NCI-H2107 (cell line): ENCODE results near the gene SPATA46.
A peak's percentile ranks its signal among the peaks of the same experiment; 100 is the strongest.
"Not testable (repeated sequence)": the region's sequence is repeated elsewhere in the genome, so short reads cannot be mapped to it uniquely, and the experiment has no call there.

Source experiments
- DNase-seq: peaks from one replicate; lab custom pipeline; 2025; lab: John Stamatoyannopoulos, UW

SPATA46 gene

GRCh38 chr1:162353702-162354101, 23.0 kb downstream of the SPATA46 start:
- DNase-seq: no peak

DNA sequence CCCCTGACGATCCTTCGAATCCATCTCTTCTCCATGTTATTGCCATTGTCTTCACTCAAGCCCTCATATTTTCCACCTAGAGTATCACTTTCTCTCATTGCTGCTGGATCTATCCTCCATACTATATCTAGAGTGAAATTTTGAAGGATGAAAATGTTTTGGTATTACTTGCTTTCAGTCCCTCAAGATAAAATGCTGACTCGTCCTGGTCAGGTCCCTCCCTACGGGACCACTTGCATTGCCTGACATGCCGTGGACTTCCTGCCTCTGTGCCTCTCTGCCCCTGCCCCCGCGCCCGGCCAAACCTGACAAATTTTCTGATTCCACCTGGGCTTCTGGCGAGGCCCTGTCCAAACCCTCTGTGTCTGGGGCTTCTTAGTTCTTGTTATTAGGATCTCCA, 23.6 kb downstream of the SPATA46 start:
- no peak for DNase-seq

DNA sequence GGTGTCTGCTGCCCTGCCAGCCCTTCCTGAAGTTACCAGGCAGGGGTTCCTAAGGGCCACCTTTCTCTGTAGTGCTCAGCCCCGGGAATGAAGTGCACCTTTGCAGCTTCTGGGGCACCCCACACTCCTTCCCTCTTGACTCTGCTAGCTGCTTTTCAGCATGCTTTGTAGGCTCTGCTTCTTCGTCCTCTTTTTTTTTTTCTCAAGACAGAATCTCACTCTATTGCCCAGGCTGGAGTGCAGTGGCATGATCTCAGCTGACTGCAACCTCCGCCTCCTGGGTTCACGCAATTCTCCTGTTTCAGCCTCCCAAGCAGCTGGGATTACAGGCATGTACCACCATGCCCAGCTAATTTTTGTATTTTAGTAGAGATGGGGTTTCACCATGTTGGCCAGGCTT, 24.8 kb downstream of the SPATA46 start:
- DNase-seq: not testable (repeated sequence)

DNA sequence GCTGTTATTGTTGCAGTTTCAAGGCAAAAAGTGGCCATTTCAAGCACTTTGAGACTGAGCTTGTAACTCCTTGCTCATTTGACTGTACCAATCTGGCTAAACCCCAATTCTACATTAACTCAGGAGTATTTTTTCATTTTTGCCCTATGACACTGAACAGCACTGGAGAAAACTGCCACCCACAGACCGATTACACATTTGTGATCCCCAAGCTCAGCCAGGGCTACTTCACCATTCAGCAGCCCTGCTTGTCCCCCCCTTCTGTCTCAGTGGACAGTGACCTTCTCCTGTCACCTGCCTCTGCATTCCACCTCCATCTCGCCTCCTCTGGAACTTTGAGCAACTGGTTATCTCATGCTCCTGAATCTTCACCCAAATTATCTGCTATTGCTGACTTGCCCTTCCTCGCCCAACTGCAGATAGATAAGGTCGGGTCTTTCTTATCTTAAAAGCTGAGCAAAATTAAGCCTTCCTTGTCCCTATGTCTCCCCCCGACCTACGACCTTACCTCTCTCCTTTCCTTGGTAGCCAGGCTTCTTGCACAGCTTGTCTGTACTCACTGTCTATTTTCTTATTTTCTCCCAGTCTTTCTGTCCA, 25.3 kb downstream of the SPATA46 start:
- no peak for DNase-seq

DNA sequence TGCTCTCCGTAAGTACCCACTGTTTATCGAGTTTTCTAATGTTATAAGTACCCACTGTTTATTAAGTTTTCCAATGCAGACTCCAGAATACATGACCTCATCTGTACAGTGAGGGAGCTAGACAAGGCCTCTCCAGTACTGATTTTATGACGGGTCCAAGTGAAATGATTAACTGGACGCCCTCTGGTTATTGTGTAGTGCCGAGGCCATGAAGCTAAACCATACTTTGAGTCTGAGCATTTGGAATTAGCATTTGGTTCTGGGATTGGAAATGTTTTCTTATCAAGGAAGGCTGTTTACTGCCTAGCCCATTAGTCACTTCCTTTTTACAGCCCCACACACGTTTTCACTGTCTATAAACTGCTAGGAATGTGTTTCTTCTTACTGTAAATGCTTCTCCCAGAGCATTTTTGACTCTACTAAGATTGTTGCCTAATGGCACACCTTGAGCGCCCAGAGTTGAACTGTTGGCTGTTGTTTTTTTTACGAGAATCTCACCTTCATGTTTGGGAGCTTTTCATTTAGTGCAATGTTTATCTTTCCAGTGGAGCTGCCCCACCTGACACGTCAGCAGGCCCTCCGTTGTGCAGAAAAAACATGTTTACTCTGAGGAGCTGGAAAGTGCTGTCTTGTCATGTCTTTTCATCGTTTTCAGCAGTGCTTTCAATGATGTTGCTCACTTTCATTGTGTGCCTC, 26.9 kb downstream of the SPATA46 start:
- no peak for DNase-seq

DNA sequence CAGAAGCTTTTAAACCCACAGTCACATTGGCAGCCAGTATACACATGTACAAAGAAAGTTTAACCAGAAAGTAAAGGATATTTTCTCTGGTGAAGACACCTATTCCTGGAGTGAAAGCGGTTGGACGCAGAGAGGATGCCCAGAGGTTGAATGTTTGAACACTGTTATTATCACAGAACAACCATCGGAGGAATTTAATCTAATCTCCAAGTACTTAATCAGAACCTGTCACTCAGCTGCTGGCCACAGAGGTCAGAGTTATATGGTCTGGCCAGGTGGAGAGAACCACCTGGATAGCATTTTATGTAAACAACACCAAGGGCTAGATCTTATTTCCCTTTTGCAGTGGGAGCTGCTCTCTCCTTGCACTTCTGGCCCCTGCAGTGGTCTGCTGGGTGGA, 29.4 kb downstream of the SPATA46 start:
- DNase-seq: no peak

- no peak for DNase-seq
Observed at GRCh38 chr1:162343470-162343869, 33.2 kb downstream of the SPATA46 start.

- DNase-seq: no peak
Observed at GRCh38 chr1:162342452-162342983, 34.1 kb downstream of the SPATA46 start.

GRCh38 chr1:162336621-162337285, 39.9 kb downstream of the SPATA46 start:
- no peak for DNase-seq

DNA sequence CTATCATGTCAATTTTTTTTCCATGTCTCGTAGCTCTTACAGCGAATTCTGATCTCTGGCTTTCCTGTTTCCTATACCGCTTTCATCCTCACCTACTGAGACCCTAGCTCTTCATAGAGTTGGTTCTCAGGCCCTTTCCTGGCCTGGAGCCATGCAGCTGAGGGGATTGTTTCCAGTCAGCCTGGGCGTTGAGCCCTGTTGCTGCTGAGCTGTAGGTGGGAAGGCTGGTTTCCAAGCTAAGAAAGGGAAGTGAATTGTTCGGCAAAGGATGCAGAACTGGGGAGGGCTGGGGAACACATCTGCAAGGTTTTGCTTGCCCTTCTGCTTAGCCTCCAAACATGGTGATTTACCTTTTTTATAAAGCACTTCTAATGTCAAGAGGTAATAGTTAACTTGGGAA, 41.5 kb downstream of the SPATA46 start:
- no peak for DNase-seq

- DNase-seq: no peak
Observed at GRCh38 chr1:162333991-162334390, 42.7 kb downstream of the SPATA46 start.

GRCh38 chr1:162329826-162330225, 46.8 kb downstream of the SPATA46 start:
- DNase-seq: no peak

GRCh38 chr1:162328512-162328911, 48.1 kb downstream of the SPATA46 start:
- peak; percentile 7 for DNase-seq

GRCh38 chr1:162327788-162328165, 48.9 kb downstream of the SPATA46 start:
- DNase-seq: no peak

- DNase-seq: no peak
Observed at GRCh38 chr1:162327144-162327787, 49.4 kb downstream of the SPATA46 start.

DNA sequence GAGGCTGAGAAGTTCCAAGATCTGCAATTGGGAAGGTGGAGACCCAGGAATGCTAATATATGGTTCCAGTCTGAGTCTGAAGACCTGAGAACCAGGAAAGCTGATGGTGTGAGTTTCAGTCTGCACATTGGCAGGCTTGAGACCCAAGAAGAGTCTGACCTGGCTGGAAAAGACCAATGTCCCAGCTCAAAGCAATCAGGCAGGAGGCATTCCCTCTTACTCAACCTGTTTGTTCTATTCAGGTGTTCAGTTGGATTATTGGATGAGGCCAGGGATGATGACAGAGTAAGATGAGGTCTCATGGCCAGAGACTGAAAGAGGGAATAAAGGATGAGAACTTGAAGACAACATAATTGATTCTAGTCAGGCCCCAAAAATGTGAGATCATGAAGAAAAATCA, 50.1 kb downstream of the SPATA46 start:
- DNase-seq: no peak

GRCh38 chr1:162324396-162324795, 52.3 kb downstream of the SPATA46 start:
- DNase-seq: no peak
